ENCODE measurements around the gene RTN4RL2.

GRCh38 chr11:57479911-57480310 is 19.6 kb downstream of the RTN4RL2 start:
- TF ChIP-seq EZH2 (IDR thresholded peaks at IDR 0.05; ENCODE audit: borderline replicate concordance, control insufficient read depth, low read depth, low read length), result no peak
- TF ChIP-seq, protein P1, sequence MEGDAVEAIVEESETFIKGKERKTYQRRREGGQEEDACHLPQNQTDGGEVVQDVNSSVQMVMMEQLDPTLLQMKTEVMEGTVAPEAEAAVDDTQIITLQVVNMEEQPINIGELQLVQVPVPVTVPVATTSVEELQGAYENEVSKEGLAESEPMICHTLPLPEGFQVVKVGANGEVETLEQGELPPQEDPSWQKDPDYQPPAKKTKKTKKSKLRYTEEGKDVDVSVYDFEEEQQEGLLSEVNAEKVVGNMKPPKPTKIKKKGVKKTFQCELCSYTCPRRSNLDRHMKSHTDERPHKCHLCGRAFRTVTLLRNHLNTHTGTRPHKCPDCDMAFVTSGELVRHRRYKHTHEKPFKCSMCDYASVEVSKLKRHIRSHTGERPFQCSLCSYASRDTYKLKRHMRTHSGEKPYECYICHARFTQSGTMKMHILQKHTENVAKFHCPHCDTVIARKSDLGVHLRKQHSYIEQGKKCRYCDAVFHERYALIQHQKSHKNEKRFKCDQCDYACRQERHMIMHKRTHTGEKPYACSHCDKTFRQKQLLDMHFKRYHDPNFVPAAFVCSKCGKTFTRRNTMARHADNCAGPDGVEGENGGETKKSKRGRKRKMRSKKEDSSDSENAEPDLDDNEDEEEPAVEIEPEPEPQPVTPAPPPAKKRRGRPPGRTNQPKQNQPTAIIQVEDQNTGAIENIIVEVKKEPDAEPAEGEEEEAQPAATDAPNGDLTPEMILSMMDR (IDR thresholded peaks at IDR 0.05 in 2 of 3, conservative IDR thresholded peaks at IDR 0.05 in 1 of 3; ENCODE audit: control insufficient read depth in 2 of 3, extremely low read depth in 1 of 3, insufficient read depth in 1 of 3, low read depth in 3 of 3, low read length in 3 of 3), result no peak; a peak in 1 of 6 replicates
- no peak for TF ChIP-seq POLR2AphosphoS5 (IDR thresholded peaks at IDR 0.05; ENCODE audit: low read length)
- no peak for TF ChIP-seq POLR2A (IDR thresholded peaks at IDR 0.05; ENCODE audit: low read depth, low read length)
- TF ChIP-seq MAX (IDR thresholded peaks at IDR 0.05; ENCODE audit: low read depth, low read length), result no peak
- TF ChIP-seq CREB1 (IDR thresholded peaks at IDR 0.05; ENCODE audit: low read depth), result no peak
- TF ChIP-seq ASH2L (IDR thresholded peaks at IDR 0.05; ENCODE audit: borderline replicate concordance, low read depth), result no peak
- TF ChIP-seq, protein P2, sequence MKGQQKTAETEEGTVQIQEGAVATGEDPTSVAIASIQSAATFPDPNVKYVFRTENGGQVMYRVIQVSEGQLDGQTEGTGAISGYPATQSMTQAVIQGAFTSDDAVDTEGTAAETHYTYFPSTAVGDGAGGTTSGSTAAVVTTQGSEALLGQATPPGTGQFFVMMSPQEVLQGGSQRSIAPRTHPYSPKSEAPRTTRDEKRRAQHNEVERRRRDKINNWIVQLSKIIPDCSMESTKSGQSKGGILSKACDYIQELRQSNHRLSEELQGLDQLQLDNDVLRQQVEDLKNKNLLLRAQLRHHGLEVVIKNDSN (IDR thresholded peaks at IDR 0.05; ENCODE audit: borderline replicate concordance, extremely low read length, insufficient read depth, low read depth, low read length), result no peak
- no peak for TF ChIP-seq CHD1 (IDR thresholded peaks at IDR 0.05; ENCODE audit: low read depth, low read length)
- TF ChIP-seq REST (IDR thresholded peaks at IDR 0.05; ENCODE audit: low read depth, low read length), result no peak

Data from GM12878 (cell line).